ENCODE data around the gene SMCO3. TPM values are rescaled to one million over a fixed set of nuclear protein-coding genes. Genes with fewer than 3 reads are reported as not detected.
A peak's percentile ranks its signal among the peaks of the same experiment; 100 is the strongest.

The SMCO3 gene
- total RNA-seq, 1 experiment from 2014 or later: not detected

GRCh38 chr12:14841761-14842160 is 27.8 kb upstream of the SMCO3 start:
- Histone ChIP-seq H3K4me2 (ENCODE audit: low read length) (peak overlapping the region; percentile 39), H3K9me3 (ENCODE audit: control insufficient read depth in 1 of 2, insufficient read depth in 1 of 2, low read depth in 1 of 2, low read length in 2 of 2) (no peaks in the 10 kb centered on the region), H3K9me2 (ENCODE audit: insufficient read depth) (no peaks in the 10 kb centered on the region), H3K9ac (ENCODE audit: low read length) (no peak overlapping the region), H3K36me3 (ENCODE audit: control insufficient read depth in 1 of 2, insufficient read depth in 2 of 2, low read length in 2 of 2) (no peaks in the 10 kb centered on the region), H3K27me3 (ENCODE audit: insufficient read depth, low read length) (no peaks in the 10 kb centered on the region), H3K79me2 (ENCODE audit: insufficient read depth, low read length) (no peaks in the 10 kb centered on the region), H2AFZ (ENCODE audit: low read depth, low read length, poor library complexity, severe bottlenecking) (no peak overlapping the region), H3K27ac (ENCODE audit: low read depth, low read length) (no peak overlapping the region), H4K20me1 (ENCODE audit: insufficient read depth) (no peaks in the 10 kb centered on the region), H3K4me1 (ENCODE audit: control insufficient read depth in 1 of 2, insufficient read depth in 2 of 2, low read length in 2 of 2) (peaks cover 0 to 14% of the 10 kb centered on the region in 2 experiments; a peak in 2 of 4 replicates), H3K4me3 (replicated peaks in 1 of 2; ENCODE audit: low read depth in 1 of 2, low read length in 2 of 2) (no peak overlapping the region)
- no peak for ATAC-seq
- DNase-seq (ENCODE audit: low read depth, low spot score): no peak
- BruUV-seq (replicated peaks): no TSS peak
- ChIA-PET RAD21 (ENCODE audit: low non-redundant PET in 1 of 2, low total read pairs in 2 of 2, uncharacterized antibody in 2 of 2, unreplicated experiment in 2 of 2) (no interaction called here), CTCF (no interaction called here), POLR2A (no interaction called here)
- TF ChIP-seq REST (IDR thresholded peaks at IDR 0.05; ENCODE audit: low read depth) (no peak), EZH2phosphoT487 (IDR thresholded peaks at IDR 0.05; ENCODE audit: borderline replicate concordance) (no peak), TCF7L2 (IDR thresholded peaks at IDR 0.05; ENCODE audit: borderline replicate concordance, extremely low read depth, insufficient read depth, insufficient read length) (no peak)
- intact Hi-C loops (cut with micrococcal nuclease): loop anchor here (10.0 kb wide), 2 partner anchors 383 to 683 kb away; partner anchors contain the start of gene RERG

GRCh38 chr12:14840616-14841015 is 26.6 kb upstream of the SMCO3 start:
- H3K4me3 ChIP-seq (replicated peaks in 1 of 2; ENCODE audit: low read depth in 1 of 2, low read length in 2 of 2): no peak overlapping the region
- no peaks in the 10 kb centered on the region for H3K79me2 ChIP-seq (ENCODE audit: insufficient read depth, low read length)
- ATAC-seq: no peak
- peaks cover 0 to 22% of the 10 kb centered on the region in 2 experiments; a peak in 2 of 4 replicates for H3K4me1 ChIP-seq (ENCODE audit: control insufficient read depth in 1 of 2, insufficient read depth in 2 of 2, low read length in 2 of 2)
- H3K4me2 ChIP-seq (ENCODE audit: low read length): no peak overlapping the region
- CTCF ChIA-PET: no interaction called here
- no peak overlapping the region for H3K9ac ChIP-seq (ENCODE audit: low read length)
- intact Hi-C loops (cut with micrococcal nuclease): loop anchor here (10.0 kb wide), 2 partner anchors 384 to 684 kb away; partner anchors contain the start of gene RERG
- no peaks in the 10 kb centered on the region for H3K9me3 ChIP-seq (ENCODE audit: control insufficient read depth in 1 of 2, insufficient read depth in 1 of 2, low read depth in 1 of 2, low read length in 2 of 2)
- no peak for DNase-seq (ENCODE audit: low read depth, low spot score)
- H3K27me3 ChIP-seq (ENCODE audit: insufficient read depth, low read length): no peaks in the 10 kb centered on the region
- H3K9me2 ChIP-seq (ENCODE audit: insufficient read depth): no peaks in the 10 kb centered on the region
- RAD21 ChIA-PET (ENCODE audit: low non-redundant PET in 1 of 2, low total read pairs in 2 of 2, uncharacterized antibody in 2 of 2, unreplicated experiment in 2 of 2): no interaction called here
- no TSS peak for BruUV-seq (replicated peaks)
- no peaks in the 10 kb centered on the region for H4K20me1 ChIP-seq (ENCODE audit: insufficient read depth)
- H2AFZ ChIP-seq (ENCODE audit: low read depth, low read length, poor library complexity, severe bottlenecking): no peak overlapping the region
- POLR2A ChIA-PET: no interaction called here
- H3K27ac ChIP-seq (ENCODE audit: low read depth, low read length): no peak overlapping the region
- no peaks in the 10 kb centered on the region for H3K36me3 ChIP-seq (ENCODE audit: control insufficient read depth in 1 of 2, insufficient read depth in 2 of 2, low read length in 2 of 2)
- TF ChIP-seq POLR2AphosphoS5 (IDR thresholded peaks at IDR 0.05; ENCODE audit: low read depth, low read length) (no peak), SP1 (IDR thresholded peaks at IDR 0.05; ENCODE audit: low read depth) (no peak), ATF3 (IDR thresholded peaks at IDR 0.05) (no peak), ZBTB33 (IDR thresholded peaks at IDR 0.05; ENCODE audit: extremely low read depth, insufficient replicate concordance, low read length) (no peak), FOSL1 (IDR thresholded peaks at IDR 0.05; ENCODE audit: low read depth) (no peak), CBX3 (IDR thresholded peaks at IDR 0.05; ENCODE audit: low read depth) (no peak), CTCF (IDR thresholded peaks at IDR 0.05 in 2 of 3, conservative IDR thresholded peaks at IDR 0.05 in 1 of 3; ENCODE audit: borderline replicate concordance in 1 of 3, insufficient read depth in 1 of 3, low read depth in 2 of 3, low read length in 2 of 3) (no peak), TCF7L2 (IDR thresholded peaks at IDR 0.05; ENCODE audit: borderline replicate concordance, extremely low read depth, insufficient read depth, insufficient read length) (no peak), ELF1 (IDR thresholded peaks at IDR 0.05; ENCODE audit: borderline replicate concordance, low read depth) (no peak)
